Lower leg skin (tissue), 4 donors: ENCODE results near the gene UBFD1. TPM values are rescaled to one million over a fixed set of nuclear protein-coding genes. Genes with fewer than 3 reads are reported as not detected.
"Not testable (repeated sequence)": the region's sequence is repeated elsewhere in the genome, so short reads cannot be mapped to it uniquely, and the experiment has no call there.

Experiments
- DNase-seq, 2 donors: peaks; one replicate each; pipeline ENCODE4 v3.0.0-alpha.2; 2019; ENCODE audit warnings: low spot score in 2 of 2
- H3K4me3 ChIP-seq: fragments of 200-600 bp; sonication (generic); 2 replicates; pipeline ENCODE4 v1.5.1; 2017; ENCODE audit warnings: mild to moderate bottlenecking, low read depth; ENCODE audit not compliant: poor library complexity, severe bottlenecking
- POLR2A ChIP-seq, 2 donors: fragments of 450-650 bp; IDR thresholded peaks; one replicate each; pipeline ENCODE4 v1.6.1; 2016 to 2017; ENCODE audit warnings: antibody characterized with exemption in 2 of 2, mild to moderate bottlenecking in 1 of 2, moderate library complexity in 1 of 2
- WGBS, 2 donors: methylation state at CpG; one replicate each; pipeline ENCODE4 v1.1.5; 2018; 5-methylcytosine and 5-hydroxymethylcytosine counted together
- intact Hi-C: fragments of 100-400 bp; cut with DNase I; formaldehyde crosslinking; loops from one replicate; pipeline ENCODE4 v1.15.0; 2023; ENCODE audit warnings: low total_unique reads
- total RNA-seq, 4 donors: library from RNA; depleted of rRNA; stranded (reverse); fragments of >200 nt; gene quantifications; one replicate each; pipeline ENCODE4 v1.1.0, GENCODE V29; 2016
- TF ChIP-seq, protein P1 (sequence below), 3 donors: fragments of 450-650 bp; IDR thresholded peaks; one replicate each; pipeline ENCODE4 v1.5.1; 2016; ENCODE audit warnings: antibody characterized with exemption in 3 of 3, mild to moderate bottlenecking in 3 of 3, moderate library complexity in 2 of 3

The UBFD1 gene
- total RNA-seq, 4 donors from 2014 or later = 32.5 to 61.3 (median 42.7) TPM

DNA sequence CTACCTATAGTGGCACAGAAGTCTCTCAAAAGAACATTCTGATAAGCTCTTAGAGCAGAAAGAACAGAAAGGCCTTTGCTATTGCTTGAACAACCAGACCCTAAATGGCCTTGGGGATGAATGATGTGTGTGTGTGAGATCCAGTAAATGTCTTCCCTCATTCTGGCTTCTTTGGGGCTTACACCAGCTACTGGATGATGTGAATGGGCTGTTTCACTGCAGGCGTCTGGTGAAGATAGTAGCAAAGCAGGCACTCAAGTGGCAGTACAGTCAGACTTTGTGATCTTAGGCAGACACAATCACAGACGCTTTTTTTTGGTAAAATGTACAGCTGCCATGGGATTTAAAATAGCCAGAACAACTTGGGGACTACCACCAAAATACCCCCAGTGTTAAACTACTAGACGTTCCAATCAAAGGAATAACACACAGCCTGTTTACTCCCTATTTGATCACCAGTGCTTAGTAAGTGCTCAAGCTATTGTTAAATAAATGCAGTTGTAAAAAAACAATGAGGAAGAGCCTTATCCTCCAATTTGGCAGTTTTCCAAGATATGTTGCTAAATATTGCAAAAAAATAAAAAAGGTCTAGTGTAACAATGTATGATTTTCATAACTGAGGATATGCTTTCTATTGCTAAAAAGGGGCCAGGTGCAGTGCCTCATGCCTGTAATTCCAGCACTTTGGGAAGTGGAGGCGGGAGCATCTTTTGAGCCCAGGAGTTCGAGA, 20.7 kb downstream of the UBFD1 start:
- TF ChIP-seq, protein P1, sequence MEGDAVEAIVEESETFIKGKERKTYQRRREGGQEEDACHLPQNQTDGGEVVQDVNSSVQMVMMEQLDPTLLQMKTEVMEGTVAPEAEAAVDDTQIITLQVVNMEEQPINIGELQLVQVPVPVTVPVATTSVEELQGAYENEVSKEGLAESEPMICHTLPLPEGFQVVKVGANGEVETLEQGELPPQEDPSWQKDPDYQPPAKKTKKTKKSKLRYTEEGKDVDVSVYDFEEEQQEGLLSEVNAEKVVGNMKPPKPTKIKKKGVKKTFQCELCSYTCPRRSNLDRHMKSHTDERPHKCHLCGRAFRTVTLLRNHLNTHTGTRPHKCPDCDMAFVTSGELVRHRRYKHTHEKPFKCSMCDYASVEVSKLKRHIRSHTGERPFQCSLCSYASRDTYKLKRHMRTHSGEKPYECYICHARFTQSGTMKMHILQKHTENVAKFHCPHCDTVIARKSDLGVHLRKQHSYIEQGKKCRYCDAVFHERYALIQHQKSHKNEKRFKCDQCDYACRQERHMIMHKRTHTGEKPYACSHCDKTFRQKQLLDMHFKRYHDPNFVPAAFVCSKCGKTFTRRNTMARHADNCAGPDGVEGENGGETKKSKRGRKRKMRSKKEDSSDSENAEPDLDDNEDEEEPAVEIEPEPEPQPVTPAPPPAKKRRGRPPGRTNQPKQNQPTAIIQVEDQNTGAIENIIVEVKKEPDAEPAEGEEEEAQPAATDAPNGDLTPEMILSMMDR (IDR thresholded peaks at IDR 0.05) = no peak
- TF ChIP-seq POLR2A (IDR thresholded peaks at IDR 0.05) = no peak
- 71 to 80% methylated on average over 5 of the region's 5 CpGs for WGBS, 2 donors
- DNase-seq = no peak
- H3K4me3 ChIP-seq = no peak overlapping the region
- intact Hi-C loops = no loop called here

DNA sequence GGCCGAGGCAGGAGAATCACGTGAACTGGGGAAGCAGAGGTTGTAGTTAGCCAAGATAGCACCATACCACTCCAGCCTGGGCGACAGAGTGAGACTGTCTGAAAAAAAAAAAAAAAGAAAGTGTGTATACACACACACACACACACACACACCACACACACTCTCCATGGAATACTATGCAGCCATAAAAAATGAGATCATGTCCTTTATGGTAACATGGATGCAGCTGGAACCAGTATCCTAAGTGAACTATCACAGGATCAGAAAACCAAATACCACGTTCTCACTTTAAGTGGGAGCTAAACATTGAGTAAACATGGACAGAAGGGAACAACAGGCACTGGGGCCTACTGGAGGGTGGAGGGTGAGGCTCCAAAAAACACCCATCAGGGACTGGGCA, 21.8 kb downstream of the UBFD1 start:
- DNase-seq = no peak
- intact Hi-C loops = no loop called here
- H3K4me3 ChIP-seq = no peak overlapping the region
- WGBS, 2 donors = 95 to 98% methylated on average over 4 of the region's 4 CpGs
- TF ChIP-seq, protein P1 (IDR thresholded peaks at IDR 0.05) = no peak
- no peak for TF ChIP-seq POLR2A (IDR thresholded peaks at IDR 0.05)

DNA sequence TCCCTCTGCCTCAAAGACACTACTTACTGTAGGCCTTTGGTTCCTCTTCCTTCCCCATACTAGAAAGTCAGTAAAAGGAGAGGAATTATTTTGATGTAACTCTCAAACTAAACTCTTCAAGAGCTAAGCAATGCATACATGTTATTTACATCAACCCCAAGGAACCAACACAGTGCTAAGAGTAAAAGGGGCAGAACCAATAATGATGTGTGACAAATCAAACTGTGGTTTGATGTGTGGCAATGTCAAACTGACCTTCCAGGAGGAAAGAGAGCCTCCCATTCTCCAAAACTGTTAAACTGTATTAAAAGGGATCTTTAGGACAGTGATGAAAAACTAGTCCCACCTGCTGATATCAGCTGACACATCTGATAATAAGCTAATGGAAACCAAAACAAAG, 22.9 kb downstream of the UBFD1 start:
- no peak for DNase-seq
- intact Hi-C loops = no loop called here
- no peak for TF ChIP-seq POLR2A (IDR thresholded peaks at IDR 0.05)
- TF ChIP-seq, protein P1 (IDR thresholded peaks at IDR 0.05) = no peak

DNA sequence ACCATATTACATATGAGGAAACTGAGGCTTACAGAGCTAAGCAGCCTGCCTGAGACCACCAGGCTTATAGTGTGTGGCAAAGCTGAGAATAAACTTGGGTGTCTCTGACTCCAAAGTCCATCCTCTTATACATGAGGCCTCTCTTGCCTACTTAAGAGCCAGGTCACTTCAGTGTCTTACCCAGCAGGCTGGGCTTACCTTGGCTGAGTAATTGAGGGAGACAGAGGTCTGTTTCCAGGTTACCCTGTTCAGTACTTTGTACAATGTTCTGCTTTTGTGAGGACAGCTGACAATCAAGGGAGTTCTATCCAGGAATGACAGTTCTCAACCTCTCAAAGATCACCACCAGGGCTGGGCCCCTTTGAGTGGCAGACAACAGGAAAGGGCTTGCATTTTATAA, 24.2 kb downstream of the UBFD1 start:
- no peak for TF ChIP-seq POLR2A (IDR thresholded peaks at IDR 0.05)
- TF ChIP-seq, protein P1 (IDR thresholded peaks at IDR 0.05) = no peak
- intact Hi-C loops = no loop called here

More for the DNA sequence above, 22.9 kb downstream of the UBFD1 start:
- no peak overlapping the region for H3K4me3 ChIP-seq

DNA sequence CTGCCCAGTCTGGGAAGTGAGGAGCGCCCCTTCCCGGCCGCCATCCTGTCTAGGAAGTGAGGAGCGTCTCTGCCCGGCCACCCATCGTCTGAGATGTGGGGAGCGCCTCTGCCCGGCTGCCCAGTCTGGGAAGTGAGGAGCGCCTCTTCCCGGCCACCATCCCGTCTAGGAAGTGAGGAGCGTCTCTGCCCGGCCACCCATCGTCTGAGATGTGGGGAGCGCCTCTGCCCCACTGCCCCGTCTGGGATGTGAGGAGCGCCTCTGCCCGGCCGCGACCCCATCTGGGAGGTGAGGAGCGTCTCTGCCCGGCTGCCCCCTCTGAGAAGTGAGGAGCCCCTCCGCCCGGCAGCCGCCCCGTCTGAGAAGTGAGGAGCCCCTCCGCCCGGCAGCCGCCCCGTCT, 25.7 kb downstream of the UBFD1 start:
- WGBS, 2 donors = 92 to 95% methylated on average over 19 to 21 of the region's 30 CpGs
- H3K4me3 ChIP-seq, intact Hi-C loops, DNase-seq: not testable (repeated sequence)

More for the DNA sequence above, 24.2 kb downstream of the UBFD1 start:
- no peak for DNase-seq
- no peak overlapping the region for H3K4me3 ChIP-seq

DNA sequence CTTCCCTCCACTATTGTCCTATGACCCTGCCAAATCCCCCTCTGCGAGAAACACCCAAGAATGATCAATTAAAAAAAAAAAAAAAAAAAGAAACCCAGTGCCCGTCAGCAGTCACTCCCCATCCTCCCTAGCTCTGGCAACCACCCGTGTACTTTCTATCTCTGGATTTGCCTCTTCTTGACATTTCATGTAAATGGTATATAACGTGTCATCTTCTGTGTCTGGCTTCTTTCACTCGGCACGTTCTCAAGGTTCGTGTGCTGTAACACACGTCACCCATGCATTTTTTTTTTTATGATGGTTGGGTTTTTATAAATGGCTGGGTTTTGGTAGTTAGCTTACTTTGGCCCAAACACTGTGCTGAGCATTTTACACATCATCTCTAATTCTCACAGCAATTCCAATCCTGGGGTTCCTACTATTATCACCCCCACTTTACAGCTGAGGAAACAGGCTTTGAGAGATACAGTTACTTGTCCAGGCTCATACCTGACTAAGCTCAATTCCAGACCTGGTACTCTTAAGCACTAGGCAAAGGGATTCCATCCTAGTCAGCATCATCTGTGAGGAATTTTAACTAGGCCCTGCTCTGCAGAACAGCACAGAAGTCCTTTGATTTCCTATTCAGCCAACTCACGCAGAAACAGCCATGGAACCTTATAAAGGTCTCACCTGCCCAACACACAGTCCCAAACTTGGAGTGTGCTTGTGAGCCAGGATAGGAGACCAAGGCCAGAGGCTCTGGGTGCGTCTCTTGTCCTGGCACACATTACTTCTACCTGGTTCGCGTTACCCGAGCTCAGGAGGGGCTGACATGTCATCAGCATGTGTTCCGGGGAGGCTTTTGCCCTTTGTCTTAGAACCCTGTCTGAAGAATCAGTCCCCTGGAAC, 26.9 kb downstream of the UBFD1 start:
- TF ChIP-seq, protein P1 (IDR thresholded peaks at IDR 0.05) = no peak
- no peak for TF ChIP-seq POLR2A (IDR thresholded peaks at IDR 0.05)
- no peak overlapping the region for H3K4me3 ChIP-seq
- intact Hi-C loops = no loop called here
- 83 to 89% methylated on average over 13 to 14 of the region's 14 CpGs for WGBS, 2 donors
- DNase-seq = no peak
